Muscle of leg (tissue), 11 donors: ENCODE results near the gene PTRH1. TPM values are rescaled to one million over a fixed set of nuclear protein-coding genes. Genes with fewer than 3 reads are reported as not detected.

Experiments
- DNase-seq: peaks from one replicate; pipeline ENCODE4 v3.0.0; 2013
- H3K27ac ChIP-seq: one replicate; pipeline ENCODE4 v1.5.1; 2013; ENCODE audit warnings: mild to moderate bottlenecking, low read length, control low read depth
- H3K27me3 ChIP-seq: one replicate; pipeline ENCODE4 v1.6.1; 2013; ENCODE audit warnings: low read length; ENCODE audit not compliant: control insufficient read depth, insufficient read depth
- H3K36me3 ChIP-seq: one replicate; pipeline ENCODE4 v1.6.1; 2013; ENCODE audit warnings: low read length; ENCODE audit not compliant: control insufficient read depth, insufficient read depth
- H3K4me1 ChIP-seq: one replicate; pipeline ENCODE4 v1.6.1; 2013; ENCODE audit warnings: low read length; ENCODE audit not compliant: control insufficient read depth, insufficient read depth
- H3K4me3 ChIP-seq: one replicate; pipeline ENCODE4 v1.5.1; 2013; ENCODE audit warnings: low read length, control low read depth
- H3K9me3 ChIP-seq: replicated peaks from 2 replicates; pipeline ENCODE4 v1.6.1; 2013; ENCODE audit warnings: low read depth, low read length; ENCODE audit not compliant: control insufficient read depth
- WGBS: methylation state at CpG from one replicate; pipeline ENCODE4 v1.1.5; 2013; ENCODE audit warnings: missing lambda C conversion rate; ENCODE audit not compliant: insufficient coverage; 5-methylcytosine and 5-hydroxymethylcytosine counted together
- polyA plus RNA-seq, 8 donors: library from polyadenylated mRNA; unstranded; fragments of 120-200 nt; gene quantifications; one replicate each; pipeline versions ENCODE4 v1.2.1 to v1.2.3, GENCODE V29; 2013; ENCODE audit warnings: inconsistent platforms in 1 of 8, low replicate concordance in 1 of 8; ENCODE audit not compliant: insufficient read length in 8 of 8, insufficient read depth in 1 of 8
- total RNA-seq: library from RNA; stranded (reverse); fragments of 120-200 nt; gene quantifications from one replicate; pipeline ENCODE4 v1.2.4, GENCODE V29; 2013

Gene PTRH1
- total and polyA plus RNA-seq, 9 donors: 7.5 to 11.1 (median 9.4) TPM

DNA sequence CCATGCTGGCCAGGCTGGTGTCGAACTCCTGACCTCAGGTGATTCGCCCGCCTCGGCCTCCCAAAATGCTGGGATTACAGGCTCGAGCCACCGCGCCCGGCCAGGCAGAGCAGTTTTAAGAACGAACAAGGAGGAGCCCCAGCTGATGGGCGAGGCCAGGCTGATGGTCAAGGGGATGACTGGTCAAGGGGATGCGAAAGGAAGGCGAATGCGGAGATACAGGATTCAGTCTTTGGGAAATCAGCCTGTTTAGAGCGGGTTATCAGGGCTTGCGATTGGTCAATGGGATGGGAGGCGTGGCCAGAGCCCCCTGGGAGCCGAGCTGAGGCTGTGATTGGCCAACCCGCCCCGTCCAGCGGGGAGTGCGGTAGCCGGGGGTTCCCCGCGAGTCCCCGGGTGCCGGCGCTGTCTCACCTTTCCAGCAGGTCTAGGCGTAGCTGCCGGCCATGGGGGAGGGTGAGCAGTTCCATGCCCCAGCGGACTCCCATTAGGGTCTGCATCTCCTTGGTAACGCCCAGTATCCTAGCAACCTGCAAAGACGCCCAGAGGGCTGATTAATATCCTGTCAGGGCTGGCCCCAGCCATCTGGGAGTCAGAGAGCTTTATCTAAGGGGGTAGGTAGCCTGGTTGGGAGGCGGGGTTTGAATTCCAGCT, 27.1 kb upstream of the PTRH1 start:
- Histone ChIP-seq H3K36me3 (peaks cover 30% of the 10 kb centered on the region), H3K9me3 (no peaks in the 10 kb centered on the region), H3K4me3 (no peak overlapping the region), H3K27me3 (no peaks in the 10 kb centered on the region), H3K4me1 (peaks cover 6% of the 10 kb centered on the region), H3K27ac (no peak overlapping the region)
- peak; percentile 63 for DNase-seq
- 25% methylated on average over 32 of the region's 33 CpGs for WGBS

DNA sequence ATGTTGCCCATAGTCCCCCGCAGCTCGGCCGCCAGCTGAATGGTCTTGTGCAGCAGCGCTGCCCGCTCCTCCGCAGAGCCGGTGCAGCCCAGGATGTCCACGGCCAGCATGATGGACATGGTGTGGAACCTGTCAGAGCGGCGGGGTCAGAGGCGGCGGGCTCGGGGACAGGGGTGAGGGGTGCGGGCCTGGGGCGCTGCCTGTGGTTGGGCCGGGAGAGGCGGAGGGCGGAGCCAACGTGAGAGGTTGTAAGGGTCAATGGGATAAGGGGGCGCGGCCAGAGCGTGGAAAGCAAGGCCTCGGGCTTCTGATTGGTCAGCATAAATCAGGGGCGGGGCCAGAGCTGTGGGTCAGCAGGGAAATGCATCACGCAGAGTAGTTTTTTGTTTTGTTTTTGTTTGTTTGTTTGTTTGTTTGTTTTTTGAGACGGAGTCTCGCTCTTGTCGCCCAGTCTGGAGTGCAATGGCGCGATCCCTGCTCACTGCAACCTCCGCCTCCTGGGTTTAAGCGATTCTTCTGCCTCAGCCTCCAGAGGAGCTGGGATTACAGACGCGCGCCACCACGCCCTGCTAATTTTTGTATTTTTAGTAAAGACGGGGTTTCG, 26.5 kb upstream of the PTRH1 start:
- no peak overlapping the region for H3K4me3 ChIP-seq

DNA sequence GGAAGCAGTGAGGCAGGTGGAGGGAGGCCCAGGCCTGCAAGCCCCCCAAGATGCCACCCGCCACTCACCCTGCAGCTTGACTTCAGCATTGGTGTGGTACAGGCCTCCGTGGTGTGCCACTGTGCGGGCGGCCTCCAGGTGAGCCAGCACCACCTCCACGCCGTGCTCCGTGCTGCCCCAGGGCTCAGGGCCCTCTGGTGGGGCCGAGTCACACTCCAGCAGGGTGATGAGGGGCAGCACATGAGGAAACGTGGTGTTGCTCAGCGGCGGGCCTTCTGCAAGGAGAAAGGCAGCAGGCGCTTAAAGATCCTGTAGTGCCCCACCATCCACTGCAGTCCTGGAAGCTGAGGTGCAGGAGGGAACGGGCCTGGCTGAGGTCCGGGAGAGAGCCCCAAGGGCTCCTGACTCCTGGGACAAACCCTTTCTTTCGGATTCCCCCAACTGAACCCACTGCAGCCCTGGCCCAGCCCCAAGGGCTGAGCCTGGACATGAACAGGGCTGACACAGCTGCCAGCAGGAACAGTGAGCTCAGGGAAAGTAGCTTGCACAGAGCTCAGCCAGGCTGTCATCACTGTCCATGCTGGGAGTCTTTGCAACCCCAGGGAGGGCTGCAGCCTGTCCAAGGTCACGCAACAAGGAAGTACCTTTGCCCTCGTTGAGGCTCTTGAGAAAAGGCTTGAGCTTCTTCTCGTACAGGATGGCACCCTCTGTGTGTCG, 24.3 kb upstream of the PTRH1 start:
- no peak for DNase-seq
- 81% methylated on average over 17 of the region's 19 CpGs for WGBS
- Histone ChIP-seq H3K27ac (no peak overlapping the region), H3K36me3 (peaks cover 20% of the 10 kb centered on the region), H3K9me3 (no peaks in the 10 kb centered on the region), H3K4me1 (peaks cover 12% of the 10 kb centered on the region), H3K4me3 (no peak overlapping the region), H3K27me3 (no peaks in the 10 kb centered on the region)

More for the DNA sequence above, 26.5 kb upstream of the PTRH1 start:
- H3K4me1 ChIP-seq: peaks cover 6% of the 10 kb centered on the region
- peak; percentile 72 for DNase-seq
- peaks cover 29% of the 10 kb centered on the region for H3K36me3 ChIP-seq
- no peaks in the 10 kb centered on the region for H3K27me3 ChIP-seq
- 34% methylated on average over 35 of the region's 38 CpGs for WGBS
- H3K9me3 ChIP-seq: no peaks in the 10 kb centered on the region
- no peak overlapping the region for H3K27ac ChIP-seq

DNA sequence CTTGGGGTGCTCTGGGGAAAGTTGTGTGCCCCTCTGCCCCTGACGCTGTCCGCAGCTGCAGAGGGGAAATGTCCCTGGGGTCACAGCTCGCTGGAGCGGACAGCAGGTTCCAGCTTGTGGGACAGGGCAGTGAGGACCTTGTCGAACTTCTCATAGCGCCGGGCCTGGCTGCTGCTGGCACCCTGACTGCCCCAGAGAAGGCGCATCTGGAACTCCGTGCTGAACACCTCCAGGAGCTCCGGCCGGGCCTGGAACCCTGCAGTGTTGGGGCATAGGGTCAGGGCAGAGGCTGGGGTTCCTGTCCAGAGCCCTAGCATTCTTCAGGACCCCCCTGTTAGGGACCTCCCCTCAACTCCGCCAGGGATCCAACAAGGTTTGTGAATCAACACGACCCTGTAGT, 23.2 kb upstream of the PTRH1 start:
- Histone ChIP-seq H3K9me3 (no peaks in the 10 kb centered on the region), H3K27ac (no peak overlapping the region), H3K27me3 (no peaks in the 10 kb centered on the region), H3K36me3 (peaks cover 19% of the 10 kb centered on the region), H3K4me1 (peaks cover 20% of the 10 kb centered on the region), H3K4me3 (no peak overlapping the region)
- no peak for DNase-seq
- WGBS: 85% methylated on average over 11 of the region's 13 CpGs

DNA sequence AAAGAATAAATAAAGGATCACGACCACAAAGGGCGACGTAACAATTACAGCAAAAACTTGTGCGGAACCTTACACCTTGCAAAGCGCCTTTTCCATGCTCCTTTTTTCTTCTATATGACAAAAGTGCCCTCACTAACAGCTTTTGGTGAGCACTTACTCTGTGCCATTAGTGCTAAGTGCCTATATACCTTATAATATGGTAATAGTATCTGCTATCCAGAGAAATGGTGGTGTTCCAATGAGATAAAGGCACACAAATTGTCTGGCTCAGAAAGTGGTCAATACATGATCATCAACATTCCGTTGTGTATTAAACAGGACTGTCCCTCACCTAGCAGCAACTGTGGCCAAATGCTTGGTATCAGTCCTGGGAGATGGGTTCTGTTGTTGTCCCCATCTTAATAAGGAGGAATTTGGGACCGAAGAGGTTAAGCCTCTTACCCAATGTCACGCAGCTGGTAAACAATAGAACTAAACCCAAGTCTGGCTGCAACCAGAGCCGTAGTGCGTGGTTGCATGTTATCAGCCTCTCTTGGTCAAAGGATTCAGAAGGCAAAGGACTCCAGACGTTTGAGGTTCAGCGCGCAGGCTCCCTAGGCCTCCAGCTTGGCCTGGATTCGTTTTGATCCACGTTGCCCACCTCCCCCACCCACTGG, 20.2 kb upstream of the PTRH1 start:
- 38% methylated on average over 10 of the region's 15 CpGs for WGBS
- H3K27me3 ChIP-seq: no peaks in the 10 kb centered on the region
- H3K36me3 ChIP-seq: peaks cover 42% of the 10 kb centered on the region
- no peak for DNase-seq
- H3K4me1 ChIP-seq: peaks cover 14% of the 10 kb centered on the region
- H3K4me3 ChIP-seq: no peak overlapping the region
- H3K27ac ChIP-seq: peak overlapping the region; percentile 94
- H3K9me3 ChIP-seq: no peaks in the 10 kb centered on the region

DNA sequence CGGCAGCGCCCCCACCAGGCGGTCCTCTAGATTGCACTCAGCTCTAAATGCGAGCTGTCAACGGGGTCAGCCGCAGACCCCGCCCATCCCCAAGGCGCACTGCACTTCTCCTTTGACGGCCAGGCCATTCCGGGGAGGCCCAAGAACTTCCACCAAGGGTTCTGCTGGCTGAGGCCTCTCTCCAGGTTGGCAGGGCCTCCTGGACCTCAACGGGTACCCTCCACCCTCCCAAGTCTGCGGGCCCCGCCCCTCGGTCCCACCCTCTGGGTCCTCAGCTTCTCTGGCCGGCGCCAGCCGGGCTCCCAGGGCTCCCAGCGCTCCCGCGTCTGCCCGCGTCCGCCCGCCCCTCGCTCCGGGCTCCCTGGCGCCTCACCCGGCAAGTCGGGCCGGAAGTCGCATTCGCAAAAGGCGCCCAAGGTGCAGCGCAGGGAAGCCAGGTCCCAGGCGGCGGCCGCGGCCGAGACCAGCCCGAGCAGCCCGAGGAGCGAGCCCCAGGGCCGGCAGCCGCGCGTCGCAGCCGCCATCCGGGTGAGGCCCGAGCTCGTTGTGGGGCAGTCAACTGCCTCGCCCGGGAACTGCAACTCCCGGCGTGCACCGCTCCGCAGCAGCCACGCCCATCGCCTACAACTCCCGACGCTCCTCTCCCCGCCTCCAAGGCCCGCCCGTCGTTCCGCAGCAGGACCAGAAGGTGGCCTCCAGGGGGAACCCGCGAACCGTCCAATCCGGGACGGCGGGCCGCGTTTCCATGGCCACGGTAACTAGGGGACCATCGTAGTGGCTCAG, 19.5 kb upstream of the PTRH1 start, which contains the start of gene TOR2A:
TOR2A (minus strand) TSS at position 548 of the 783 bp plus-strand sequence; CDS start at position 524, 24 bp downstream.
- Histone ChIP-seq H3K4me1 (peaks cover 14% of the 10 kb centered on the region), H3K36me3 (peaks cover 41% of the 10 kb centered on the region), H3K27me3 (no peaks in the 10 kb centered on the region), H3K27ac (peak within 1 kb of the TSS; percentile 94), H3K9me3 (no peaks in the 10 kb centered on the region), H3K4me3 (peak within 1 kb of the TSS; percentile 71)
- under 1% methylated on average over 76 of the region's 76 CpGs for WGBS
- peak; percentile 99 for DNase-seq

DNA sequence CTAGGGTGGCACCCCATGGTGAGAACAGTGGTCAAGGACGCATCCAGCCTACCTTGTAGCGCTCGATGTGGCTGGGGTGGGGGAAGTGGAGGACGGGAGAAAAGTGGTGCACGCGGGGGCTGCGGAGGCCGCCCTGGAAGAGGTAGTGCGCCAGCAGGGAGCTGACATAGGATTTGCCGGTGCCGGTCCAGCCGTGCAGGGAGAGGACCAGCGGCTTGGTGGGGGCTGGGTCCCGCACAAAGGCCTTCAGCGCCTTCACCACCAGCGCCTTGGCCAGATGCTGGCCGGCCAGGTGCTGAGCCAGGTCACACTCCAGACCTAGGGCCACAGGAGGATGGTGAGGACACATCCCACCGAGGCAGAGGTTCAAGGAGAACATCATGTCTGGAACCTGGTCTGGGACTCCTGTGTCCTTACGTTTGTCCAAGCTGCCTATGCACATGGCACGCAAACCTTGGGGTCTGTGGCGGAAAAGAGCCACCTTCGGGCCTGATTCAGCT, 18.8 kb upstream of the PTRH1 start:
- H3K27ac ChIP-seq: peak overlapping the region; percentile 93
- H3K9me3 ChIP-seq: no peaks in the 10 kb centered on the region
- H3K4me3 ChIP-seq: peak overlapping the region; percentile 71
- no peak for DNase-seq
- H3K4me1 ChIP-seq: peaks cover 14% of the 10 kb centered on the region
- WGBS: 34% methylated on average over 22 of the region's 22 CpGs
- H3K27me3 ChIP-seq: no peaks in the 10 kb centered on the region
- H3K36me3 ChIP-seq: peaks cover 37% of the 10 kb centered on the region

- Histone ChIP-seq H3K4me3 (no peak overlapping the region), H3K27ac (no peak overlapping the region), H3K27me3 (no peaks in the 10 kb centered on the region), H3K4me1 (peaks cover 14% of the 10 kb centered on the region), H3K36me3 (peaks cover 34% of the 10 kb centered on the region), H3K9me3 (no peaks in the 10 kb centered on the region)
- 100% methylated on average over 1 of the region's 2 CpGs for WGBS
- no peak for DNase-seq
Observed at GRCh38 chr9:127733614-127734013, 18.2 kb upstream of the PTRH1 start.

GRCh38 chr9:127732444-127732843, 17.0 kb upstream of the PTRH1 start:
- Histone ChIP-seq H3K27me3 (no peaks in the 10 kb centered on the region), H3K36me3 (peaks cover 31% of the 10 kb centered on the region), H3K4me3 (no peak overlapping the region), H3K4me1 (peaks cover 14% of the 10 kb centered on the region), H3K27ac (no peak overlapping the region), H3K9me3 (no peaks in the 10 kb centered on the region)
- DNase-seq: no peak
- WGBS: 88% methylated on average over 21 of the region's 21 CpGs
